ENCODE data around the gene CCDC81.

The CCDC81 gene

GRCh38 chr11:86442827-86443226, 68.1 kb downstream of the CCDC81 start:
- DNase-seq, result no peak

- no peak for DNase-seq
Measured at GRCh38 chr11:86443415-86443814, 68.7 kb downstream of the CCDC81 start.

GRCh38 chr11:86444981-86445380, 70.3 kb downstream of the CCDC81 start:
- DNase-seq, result no peak

GRCh38 chr11:86446163-86446923, 71.7 kb downstream of the CCDC81 start:
- DNase-seq, result no peak

- DNase-seq, result no peak
Measured at GRCh38 chr11:86446924-86447285, 72.2 kb downstream of the CCDC81 start.

GRCh38 chr11:86447763-86448480, 73.2 kb downstream of the CCDC81 start:
- no peak for DNase-seq

GRCh38 chr11:86449993-86450629, 75.4 kb downstream of the CCDC81 start:
- no peak for DNase-seq

- DNase-seq, result no peak
Measured at GRCh38 chr11:86453290-86454030, 78.8 kb downstream of the CCDC81 start.

GRCh38 chr11:86456075-86456939, 81.6 kb downstream of the CCDC81 start:
- DNase-seq, result peak; percentile 71

- no peak for DNase-seq
Measured at GRCh38 chr11:86458294-86459001, 83.8 kb downstream of the CCDC81 start.

- DNase-seq, result no peak
Measured at GRCh38 chr11:86459002-86459385, 84.3 kb downstream of the CCDC81 start.

GRCh38 chr11:86459682-86460460, 85.2 kb downstream of the CCDC81 start:
- DNase-seq, result no peak

GRCh38 chr11:86460461-86461385, 86.0 kb downstream of the CCDC81 start:
- DNase-seq, result no peak

- DNase-seq, result no peak
Measured at GRCh38 chr11:86461892-86462291, 87.2 kb downstream of the CCDC81 start.

- no peak for DNase-seq
Measured at GRCh38 chr11:86463120-86463519, 88.4 kb downstream of the CCDC81 start.

- no peak for DNase-seq
Measured at GRCh38 chr11:86463955-86464354, 89.3 kb downstream of the CCDC81 start.

GRCh38 chr11:86464509-86465221, 90.0 kb downstream of the CCDC81 start:
- DNase-seq, result no peak

- no peak for DNase-seq
Measured at GRCh38 chr11:86468169-86468568, 93.5 kb downstream of the CCDC81 start.

Data from CD4-positive, alpha-beta T cell treated with Interleukin-10 for 1 hour (primary cell).